Hematopoietic multipotent progenitor cell treated with erythropoietin and hydrocortisone succinate and interleukin-3 and kit ligand, for 6 days (in vitro differentiated cells): ENCODE results near the gene LARGE1.

Experiments used
- DNase-seq: peaks from one replicate; pipeline ENCODE4 v3.0.0-alpha.2; 2015

LARGE1 gene

DNA sequence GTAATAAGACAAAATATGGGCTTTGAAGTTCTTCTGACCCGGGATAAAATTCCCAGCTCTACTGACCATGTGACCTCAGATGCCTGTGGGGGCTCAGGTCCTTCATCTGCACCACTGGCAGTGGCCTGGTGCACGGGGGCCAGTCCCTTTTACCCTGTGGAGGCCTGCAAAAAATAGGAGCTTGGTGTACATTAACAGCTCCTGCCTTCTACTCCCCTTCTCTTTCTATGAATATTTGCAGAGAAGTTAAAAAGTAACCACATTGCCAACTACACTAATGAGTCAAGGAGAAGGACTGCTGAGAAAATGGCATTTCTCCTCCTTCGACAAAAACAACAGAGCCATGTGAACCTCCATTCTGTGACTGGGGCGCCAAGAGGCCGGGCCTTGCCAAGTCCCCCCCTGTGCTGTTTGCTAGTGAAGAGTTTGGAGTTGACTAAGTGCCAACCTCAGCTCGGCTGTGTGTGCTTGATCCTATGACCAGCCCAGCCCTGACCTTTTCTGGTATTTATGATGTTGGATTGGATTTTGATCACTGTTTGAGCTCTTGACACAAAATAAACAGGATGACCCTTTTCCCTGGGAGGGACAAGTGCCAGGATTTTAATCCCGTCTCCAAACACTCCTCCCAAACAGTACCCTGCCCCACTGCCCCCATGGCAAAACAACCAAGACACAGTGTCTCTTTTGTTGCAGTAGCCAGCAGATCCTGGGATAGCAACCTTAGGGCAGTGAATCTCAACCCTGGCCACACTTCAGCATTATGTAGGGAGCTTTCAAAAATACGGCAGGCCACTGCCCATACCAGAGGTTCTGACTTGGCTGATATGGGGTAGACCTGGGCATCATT lies 380.1 kb downstream of the LARGE1 start:
- DNase-seq = no peak

DNA sequence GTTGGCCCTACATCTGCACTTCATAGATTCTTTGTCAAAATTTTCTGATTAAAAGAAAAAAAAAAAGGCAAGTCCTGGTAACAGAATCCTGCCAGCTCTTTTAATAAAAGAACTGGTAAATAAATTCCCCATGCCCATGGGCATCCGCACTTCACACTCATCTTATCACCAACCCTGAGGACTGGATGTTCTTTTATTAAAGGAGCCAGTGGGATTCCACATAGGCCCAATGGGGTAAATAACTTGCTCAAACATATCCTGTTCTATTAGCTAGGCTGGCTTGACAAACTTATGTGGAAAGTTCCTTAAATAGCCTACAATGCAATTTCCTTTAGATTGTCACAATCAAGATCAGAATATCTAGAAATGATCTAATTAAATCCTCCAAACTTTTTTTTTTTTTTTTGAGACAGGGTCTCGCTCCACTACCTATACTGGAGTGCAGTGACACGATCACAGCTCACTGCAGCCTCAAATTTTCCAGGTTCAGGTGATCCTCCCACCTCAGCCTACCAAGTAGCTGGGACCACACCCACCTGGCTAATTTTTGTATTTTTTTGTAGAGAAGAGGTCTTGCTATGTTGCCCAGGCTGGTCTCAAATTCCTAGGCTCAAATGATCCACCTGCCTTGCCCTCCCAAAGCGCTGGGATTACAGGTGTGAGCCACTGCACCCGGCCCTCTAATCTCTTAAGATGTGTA lies 380.9 kb downstream of the LARGE1 start:
- DNase-seq = no peak

DNA sequence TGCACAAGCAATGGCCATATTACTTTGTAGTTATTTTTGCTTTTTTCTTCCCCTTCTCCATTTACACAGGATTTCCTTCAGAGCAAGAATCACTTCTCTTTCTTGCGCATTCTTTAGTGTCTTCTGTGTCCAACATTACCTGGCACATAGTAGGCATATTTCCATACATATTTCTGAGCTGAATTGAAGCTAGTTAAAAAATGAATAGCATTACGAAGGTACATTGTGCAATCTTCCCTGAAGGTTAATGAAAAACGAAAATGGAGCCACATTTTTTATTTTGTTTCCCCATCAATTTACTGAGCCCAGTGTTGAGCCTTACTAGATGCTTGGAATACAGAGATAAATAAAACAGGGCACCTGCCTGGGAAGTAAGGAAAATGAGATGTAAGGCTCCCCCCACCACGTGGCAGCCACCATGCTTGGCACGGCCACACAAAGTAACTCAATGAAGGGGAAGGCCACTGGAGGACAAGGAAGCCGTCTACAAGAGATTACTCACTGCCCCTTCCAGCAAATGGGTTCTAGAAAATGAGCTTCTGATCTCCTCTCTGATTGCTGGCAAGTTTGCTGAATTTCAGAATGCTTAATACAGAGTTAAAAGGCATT lies 381.9 kb downstream of the LARGE1 start:
- no peak for DNase-seq

DNA sequence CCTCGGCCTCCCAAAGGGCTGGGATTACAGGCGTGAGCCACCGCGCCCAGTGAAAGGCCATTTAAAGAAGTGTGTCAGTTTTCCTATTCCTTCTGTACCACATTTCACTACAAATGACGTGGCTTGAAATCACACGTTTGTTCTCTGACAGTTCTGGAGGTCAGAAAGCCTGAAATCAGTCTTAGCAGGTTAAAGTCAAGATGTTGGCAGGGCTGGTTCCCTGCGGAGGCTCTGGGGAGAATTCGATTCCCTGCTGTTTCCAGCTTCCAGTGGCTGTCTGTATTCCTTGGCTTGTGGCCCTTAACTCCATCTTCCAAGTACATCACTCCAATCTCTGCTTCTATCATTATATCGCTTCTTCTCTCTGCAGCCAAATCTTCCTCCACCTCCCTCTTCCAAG lies 383.2 kb downstream of the LARGE1 start:
- no peak for DNase-seq

DNA sequence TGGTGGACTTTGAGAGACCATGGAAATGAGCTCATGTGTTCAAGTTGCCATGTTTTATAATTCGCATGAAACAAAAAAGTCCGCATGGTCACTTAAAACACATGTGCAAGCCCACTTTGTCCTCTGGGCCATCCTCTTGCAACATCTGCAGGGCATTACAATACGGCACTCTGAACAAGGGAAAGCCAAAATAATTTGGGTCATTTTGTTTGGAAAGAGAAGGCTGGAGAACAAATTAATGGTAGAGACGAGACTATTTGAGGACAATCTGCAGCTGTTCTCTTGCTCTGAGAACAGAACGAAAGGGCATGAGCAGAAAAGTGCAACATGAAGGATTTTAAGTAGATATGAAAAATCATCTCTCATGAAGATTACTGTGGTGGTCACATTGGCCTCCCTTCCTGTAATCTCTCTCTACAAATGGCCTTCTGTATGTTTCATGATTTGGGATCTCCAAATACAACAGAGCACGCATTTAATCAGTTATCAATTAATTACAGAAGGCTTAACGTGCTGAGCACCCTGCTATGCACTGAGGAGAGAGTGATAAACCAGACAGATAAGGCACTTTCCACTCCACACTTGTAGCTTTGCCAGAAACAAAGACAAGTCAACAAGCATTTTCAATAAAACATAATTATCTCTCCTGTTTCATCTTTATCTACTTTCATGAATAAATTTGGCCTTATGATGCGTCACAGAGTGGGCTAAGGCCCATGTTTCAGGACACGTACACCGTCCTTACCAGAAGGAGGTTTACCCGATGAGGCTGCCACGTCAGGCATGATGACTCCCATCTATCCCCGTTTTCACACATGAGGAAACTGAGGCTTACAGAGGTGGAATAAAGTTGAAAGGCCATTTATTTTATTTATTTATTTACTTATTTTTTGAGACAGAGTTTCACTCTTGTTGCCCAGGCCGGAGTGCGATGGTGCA lies 384.1 kb downstream of the LARGE1 start:
- DNase-seq = no peak

DNA sequence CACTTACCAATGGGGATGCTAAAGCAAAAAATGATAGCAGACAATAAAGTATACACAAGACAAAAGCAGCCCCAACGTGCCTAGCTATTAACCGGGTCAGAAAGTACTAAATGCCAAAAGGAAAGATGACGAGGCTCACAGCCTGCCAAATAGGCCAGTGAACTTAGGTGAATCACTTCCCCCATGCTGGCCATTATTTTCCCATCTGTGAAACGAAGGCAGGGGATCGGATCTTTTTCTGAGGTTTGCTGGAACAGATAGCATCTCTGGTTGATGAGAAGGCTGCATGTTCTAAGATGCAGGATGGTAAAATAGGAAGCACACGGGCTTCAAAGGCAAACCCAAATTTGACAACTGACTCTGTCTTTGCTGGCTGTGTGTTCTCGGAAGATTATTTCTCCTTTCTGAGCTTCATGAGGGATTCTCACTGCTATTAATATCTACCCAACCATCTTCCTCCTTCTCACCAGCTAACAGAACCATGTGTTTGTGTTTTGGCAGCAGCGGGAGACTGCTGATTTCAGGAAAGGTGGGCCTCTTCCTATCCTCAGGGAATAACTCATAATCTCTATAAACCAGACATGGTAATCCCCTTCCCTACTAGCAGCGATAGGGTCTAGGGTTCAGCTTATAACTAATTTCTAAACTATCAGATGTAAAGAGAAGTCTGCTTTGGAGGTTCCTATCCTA lies 390.7 kb downstream of the LARGE1 start:
- no peak for DNase-seq

DNA sequence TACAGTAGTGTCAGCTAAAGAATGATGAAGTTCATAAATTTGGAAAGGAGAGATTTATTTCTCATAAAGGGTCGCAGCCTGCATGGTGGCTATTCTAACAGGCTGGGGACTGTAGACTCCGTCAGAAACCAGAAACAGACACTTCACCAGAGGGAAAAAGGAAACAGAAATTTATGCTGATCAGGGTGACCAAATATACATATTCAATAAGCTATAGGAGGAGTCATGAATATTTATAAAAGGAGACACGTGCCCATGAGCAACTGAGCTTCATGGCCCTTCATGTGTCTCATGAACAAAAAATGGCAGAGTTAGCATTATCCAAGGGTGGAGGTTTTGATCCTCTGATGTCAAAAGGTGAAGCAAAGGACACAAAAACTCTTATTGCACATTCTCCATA lies 392.1 kb downstream of the LARGE1 start:
- no peak for DNase-seq

DNA sequence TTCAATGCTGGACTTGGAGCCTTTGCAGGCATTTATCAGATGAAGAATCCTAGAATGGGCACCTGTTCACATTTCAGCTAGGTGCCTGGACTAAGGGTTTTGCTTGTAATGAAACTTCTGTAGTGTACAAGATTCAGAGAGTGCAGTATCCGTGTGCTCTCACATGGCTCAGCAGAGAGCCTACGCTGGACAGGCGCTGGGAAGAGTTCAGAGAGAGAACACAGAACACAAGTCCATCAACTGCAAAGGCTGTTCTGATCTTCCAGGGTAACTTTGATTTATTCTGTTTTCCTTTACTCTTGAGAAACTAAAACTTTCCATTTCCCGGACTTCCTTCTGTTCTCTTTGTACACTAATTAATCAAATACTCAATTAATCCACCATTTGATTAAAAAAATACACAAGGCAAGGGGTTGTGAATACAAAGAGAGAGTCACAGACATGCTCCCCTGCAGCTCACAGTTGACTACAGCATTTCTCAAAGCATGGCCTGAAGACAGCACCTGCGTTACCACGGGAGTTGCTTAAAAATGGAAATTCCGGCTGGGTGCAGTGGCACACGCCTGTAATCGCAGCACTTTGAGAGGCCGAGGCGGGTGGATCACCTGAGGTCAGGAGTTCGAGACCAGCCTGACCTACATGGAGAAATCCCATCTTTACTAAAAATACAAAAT lies 393.7 kb downstream of the LARGE1 start:
- DNase-seq = no peak

DNA sequence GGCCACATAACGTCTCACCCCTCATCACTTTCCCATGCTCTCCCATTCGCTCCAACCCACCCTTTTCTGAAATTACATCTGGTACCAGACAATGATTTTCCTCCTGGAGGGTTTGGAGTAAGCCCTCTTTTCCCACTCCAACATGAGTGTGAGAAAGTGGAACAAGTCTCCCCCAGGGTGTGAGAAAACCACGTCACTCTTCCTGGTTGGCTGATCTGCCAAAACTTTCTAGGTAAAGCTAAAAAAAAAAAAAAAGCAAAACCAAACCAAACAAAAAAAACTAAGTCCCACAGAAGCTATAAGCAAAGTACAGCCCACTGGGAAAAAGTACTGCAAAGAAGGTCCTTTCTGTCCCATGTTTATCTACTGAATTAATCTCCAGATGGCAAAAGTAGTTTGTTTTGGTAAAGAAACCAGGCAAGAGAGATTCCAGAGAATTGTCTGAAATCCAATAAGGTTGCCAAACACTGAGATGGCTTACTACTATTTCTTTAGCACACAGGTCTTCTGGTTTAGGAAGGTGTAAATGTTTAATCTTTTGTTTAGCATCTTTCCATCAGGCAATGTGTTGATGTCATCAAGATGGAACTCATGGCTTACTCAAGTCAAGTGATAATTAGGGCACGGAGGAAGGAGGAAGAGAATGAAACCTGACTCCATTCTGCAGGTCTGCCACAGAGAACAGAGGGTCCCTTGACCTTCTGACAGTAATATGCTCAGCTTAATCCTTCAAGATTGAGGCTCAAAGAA lies 395.6 kb downstream of the LARGE1 start:
- no peak for DNase-seq

DNA sequence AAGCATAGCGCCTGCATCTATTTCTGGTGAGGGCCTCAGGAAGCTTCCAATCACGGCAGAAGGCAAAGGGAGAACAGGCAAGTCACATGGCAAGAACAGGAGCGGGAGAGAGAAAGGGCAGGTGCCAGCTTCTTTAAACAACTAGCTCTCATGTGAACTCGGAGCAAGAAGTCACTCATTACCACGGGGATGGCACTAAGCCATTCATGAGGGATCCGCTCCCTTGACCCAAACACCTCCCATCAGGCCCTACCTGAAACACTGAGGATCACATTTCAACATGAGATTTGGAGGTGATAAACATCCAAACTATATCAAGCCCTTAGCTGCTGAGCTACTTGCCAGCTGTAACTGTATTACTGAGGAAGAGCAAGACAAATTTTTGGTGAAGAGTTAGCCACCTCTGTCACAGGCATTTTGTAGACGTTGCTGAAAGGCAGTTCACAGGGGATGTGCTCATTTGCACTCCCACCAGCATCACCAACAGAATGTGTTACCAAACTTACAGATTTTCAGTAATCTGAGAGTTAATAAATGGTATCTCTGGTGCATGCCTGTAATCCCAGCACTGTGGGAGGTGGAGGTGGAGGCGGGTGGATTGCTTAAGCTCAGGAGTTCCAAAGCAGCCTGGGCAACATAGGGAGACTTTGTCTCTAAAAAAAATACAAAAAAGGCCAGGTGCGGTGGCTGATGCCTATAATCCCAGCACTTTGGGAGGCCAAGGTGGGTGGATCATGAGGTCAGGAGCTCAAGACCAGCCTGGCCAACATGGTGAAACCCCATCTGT lies 398.2 kb downstream of the LARGE1 start:
- no peak for DNase-seq

DNA sequence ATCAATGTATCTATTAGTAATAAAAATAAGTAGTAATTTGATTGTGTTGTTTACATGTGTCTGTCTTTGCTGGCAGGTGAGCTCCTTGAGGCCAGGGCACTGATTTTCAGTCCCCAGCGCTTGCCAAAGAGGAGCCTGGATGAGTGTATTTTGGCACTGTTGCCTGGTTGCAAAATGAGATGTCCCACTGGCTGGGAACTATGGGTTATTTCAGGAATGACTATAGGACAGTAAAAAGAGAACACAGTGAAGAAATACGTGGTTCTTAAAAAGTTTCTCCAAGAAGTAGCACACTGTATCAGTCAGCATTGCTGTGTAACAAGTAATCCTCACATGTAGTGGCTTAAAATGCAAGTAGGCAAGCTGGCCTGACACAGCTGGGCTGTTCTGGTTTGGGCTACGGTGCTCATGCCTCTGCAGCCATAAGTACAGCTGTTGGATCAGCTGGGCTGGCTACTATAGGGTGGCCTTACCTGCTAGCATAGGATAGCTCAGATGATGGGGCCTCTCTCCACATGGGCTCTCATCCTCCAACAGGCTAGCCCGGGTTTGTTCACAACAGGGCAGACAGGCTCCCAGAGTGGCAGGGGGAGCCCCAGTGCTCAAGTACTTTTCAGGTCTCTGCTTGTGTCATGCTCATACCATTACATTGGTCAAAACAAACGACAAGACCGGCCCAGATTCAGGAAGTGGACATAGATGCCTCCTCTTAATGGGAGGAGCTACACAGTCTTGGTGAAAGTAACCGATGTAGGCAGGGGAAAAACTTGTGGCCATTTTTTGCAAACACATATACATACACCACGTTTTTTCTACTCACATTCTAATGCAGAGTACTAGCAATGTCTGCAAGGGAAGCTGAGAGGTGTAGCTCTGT lies 399.1 kb downstream of the LARGE1 start:
- DNase-seq = no peak

DNA sequence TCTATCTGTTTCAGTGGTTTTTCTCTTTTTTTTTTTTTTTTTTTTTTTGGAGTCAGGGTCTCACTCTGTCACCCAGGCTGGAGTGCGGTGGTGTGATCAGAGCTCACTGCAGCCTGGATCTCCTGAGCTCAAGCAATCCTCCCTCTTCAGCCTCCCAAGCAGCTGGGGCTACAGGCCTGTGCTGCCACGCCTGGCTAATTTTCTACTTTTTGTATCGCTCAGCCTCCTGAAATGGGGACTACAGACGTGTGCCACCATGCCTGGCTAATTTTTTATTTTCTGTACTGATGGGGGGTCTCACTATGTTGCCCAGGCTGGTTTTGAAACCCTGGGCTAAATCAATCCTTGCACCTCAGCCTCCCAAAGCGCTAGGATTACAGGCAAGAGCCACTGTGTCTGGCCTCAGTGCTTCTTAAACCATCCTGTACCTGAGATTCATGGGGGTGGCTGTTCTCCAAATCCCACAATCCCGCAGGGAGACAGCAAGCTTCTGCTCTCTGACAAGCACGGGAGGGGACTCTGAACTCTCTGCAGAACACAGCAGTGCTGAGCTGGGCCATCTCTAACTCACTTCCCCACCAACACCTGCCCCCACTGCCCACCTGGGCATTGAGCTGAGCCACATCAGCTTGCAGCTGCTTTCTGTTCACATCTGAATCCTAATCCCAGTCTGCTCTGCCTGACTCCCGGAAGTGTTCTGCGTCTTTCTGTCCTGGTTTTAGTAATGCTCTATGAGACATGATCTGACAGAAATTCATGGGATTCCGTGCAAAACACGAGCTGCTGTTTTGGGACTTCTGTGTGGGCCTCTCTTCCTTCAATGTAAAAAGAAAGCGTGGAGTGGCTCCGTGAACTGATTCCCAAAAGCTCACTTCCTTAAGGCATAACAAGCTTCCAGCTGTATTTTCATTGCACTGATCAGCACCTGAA lies 400.0 kb downstream of the LARGE1 start:
- DNase-seq = no peak

DNA sequence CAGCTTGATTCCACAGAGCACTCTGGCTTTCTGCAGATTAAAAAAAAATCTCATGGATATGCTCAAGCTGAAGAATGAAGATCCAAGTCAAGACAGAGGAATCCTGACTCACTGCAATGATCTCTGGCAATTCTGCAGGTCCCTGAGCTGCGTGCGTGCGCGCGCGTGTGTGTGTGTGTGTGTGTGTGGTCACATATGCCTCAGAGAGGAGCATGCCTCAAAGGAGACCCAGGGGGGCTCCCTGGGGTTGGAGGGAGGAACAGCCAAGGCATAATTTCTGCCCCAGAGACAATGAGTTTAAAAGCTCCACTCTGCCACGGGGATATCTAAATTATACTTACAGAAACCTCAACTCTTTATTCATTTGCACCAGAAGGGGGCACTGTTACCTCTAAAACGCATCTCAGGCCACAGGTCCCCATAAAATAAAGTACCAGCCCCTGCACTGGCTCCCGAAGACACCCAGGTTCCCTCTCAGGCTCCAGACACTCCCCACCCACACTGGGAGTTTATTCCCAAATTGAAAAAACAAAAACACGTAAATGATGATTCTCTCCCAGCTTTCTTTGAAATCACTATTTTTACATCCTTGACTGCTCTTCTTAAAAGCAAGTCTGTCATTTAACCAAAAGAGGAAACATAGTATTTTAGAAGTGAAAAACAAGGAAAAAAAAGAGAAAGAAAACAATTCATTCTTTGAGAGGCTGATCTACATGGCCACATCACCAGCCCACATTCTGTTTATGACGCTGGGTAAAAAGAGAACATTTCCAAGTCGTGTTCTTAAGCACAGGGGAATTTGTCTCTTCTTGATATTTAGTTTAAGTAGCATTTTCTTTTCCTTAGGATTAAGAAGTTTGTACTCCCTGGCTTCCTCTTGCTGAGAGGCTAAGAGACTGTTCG lies 401.0 kb downstream of the LARGE1 start:
- DNase-seq = peak; percentile 57

DNA sequence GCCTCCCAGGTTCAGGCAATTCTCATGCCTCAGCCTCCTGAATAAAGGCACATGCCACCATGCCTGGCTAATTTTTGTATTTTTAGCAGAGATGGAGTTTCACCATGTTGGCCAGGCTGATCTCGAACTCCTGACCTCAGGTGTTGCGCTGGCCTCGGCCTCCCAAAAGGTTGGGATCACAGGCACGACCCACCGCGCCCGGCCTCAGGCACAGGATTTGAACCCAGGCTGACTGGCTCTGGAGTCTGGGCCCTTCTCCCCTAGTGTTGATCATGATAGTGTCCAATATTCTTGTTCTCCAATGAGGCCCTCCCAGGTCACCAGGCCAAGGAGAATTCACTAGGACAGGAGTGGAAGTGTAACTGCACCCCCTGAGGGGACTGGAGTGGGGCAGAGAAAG lies 401.9 kb downstream of the LARGE1 start:
- DNase-seq = no peak

DNA sequence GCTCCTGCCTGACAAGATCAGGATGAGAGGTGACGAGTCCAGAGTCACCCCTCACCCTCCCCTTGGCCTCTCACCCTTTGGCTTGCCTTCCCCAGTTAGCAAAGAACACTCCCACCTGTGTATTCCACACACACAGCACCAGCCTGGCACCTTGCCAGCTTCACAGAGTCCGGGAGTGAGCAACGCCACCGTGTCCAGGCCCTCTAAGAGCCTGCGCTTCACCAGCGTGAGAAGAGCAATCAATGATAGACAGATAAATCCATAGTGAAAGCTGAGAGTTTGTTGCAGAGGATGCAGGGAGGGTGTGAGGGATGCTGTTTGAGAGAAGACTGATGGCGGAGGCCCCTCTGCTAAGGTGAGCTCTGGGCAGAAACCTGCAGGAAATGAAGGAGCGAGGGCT lies 404.5 kb downstream of the LARGE1 start:
- DNase-seq = no peak
